Measurements from ENCODE around the gene PPP1R37. TPM values are rescaled to one million over a fixed set of nuclear protein-coding genes. Genes with fewer than 3 reads are reported as not detected.

PPP1R37 gene
- total and polyA plus RNA-seq, 2 of the 13 experiments (the other 11 are each of a cell fraction or from before 2014, with no cell fraction given), result 9.0 to 14.3 TPM

DNA sequence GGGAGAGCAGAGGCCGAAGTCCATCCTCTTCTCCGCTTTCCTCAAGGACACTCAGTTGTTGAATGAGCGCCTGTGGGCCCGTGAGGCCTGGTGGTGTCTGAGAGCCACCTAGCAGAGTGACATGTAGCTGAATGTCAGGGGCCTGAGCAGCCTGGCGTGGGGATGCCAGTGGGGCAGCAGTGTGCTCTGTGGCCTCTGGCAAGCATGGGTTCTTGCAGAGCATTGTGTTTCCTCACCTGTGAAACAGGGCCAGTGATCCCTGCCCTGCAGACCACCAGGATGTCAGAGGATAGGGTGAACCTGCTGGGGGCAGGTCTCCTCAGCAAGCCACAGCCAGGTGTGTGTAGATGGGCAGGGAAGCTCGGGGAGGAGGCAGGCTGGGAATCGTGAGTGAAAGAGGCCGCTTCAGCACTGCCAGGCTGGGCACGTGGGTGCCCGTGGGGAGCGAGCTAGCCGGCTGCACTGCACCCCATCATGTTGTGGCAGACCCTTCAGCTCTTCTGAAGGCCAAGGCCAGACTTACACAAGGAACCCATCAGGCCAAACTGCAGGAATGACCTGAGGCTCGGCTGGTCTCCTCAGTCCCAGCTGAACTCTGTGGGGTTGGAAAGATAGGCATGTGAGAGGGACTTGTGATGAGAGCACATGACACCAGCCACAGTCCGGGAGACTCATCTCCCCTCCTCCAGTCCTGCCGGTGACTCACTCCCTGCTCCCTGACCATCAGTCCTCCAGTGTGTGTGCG, 5.0 kb downstream of the PPP1R37 start (continued):
- TF ChIP-seq ZNF281 (CRISPR knock-in tag; IDR thresholded peaks at IDR 0.05; ENCODE audit: borderline replicate concordance), result peak; percentile 83
- TF ChIP-seq NFAT5 (CRISPR knock-in tag; IDR thresholded peaks at IDR 0.05), result 0 out of 2 replicates have a peak, but pooled peaks have one; percentile 69
- TF ChIP-seq KAT2B (IDR thresholded peaks at IDR 0.05; ENCODE audit: borderline replicate concordance, low read depth, low read length), result no peak
- peak; percentile 64; the same call in 1 of the 2 replicates for TF ChIP-seq ZNF598 (CRISPR knock-in tag; IDR thresholded peaks at IDR 0.05; ENCODE audit: borderline replicate concordance)
- TF ChIP-seq, protein P1, sequence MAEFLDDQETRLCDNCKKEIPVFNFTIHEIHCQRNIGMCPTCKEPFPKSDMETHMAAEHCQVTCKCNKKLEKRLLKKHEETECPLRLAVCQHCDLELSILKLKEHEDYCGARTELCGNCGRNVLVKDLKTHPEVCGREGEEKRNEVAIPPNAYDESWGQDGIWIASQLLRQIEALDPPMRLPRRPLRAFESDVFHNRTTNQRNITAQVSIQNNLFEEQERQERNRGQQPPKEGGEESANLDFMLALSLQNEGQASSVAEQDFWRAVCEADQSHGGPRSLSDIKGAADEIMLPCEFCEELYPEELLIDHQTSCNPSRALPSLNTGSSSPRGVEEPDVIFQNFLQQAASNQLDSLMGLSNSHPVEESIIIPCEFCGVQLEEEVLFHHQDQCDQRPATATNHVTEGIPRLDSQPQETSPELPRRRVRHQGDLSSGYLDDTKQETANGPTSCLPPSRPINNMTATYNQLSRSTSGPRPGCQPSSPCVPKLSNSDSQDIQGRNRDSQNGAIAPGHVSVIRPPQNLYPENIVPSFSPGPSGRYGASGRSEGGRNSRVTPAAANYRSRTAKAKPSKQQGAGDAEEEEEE (CRISPR knock-in tag; IDR thresholded peaks at IDR 0.05; ENCODE audit: borderline replicate concordance), result no peak
- no peak; the same call in 1 of the 2 replicates for TF ChIP-seq ZNF691 (CRISPR knock-in tag; IDR thresholded peaks at IDR 0.05; ENCODE audit: borderline replicate concordance, low read depth)
- 0 out of 2 replicates have a peak, but pooled peaks have one; percentile 20 for TF ChIP-seq ZNF318 (CRISPR knock-in tag; IDR thresholded peaks at IDR 0.05)

Measured in HepG2 (cell line).